Measurements from ENCODE around the gene MCF2L. TPM values are rescaled to one million over a fixed set of nuclear protein-coding genes. Genes with fewer than 3 reads are reported as not detected.

Gene MCF2L
- total RNA-seq, 1 experiment from 2014 or later: 5.9 TPM

- no peaks in the 10 kb centered on the region for H3K79me2 ChIP-seq (ENCODE audit: low read length)
- no peak overlapping the region for H3K4me3 ChIP-seq (ENCODE audit: low read length)
- no peaks in the 10 kb centered on the region for H3K36me3 ChIP-seq (ENCODE audit: low read depth, low read length)
- ATAC-seq (no peak), DNase-seq (no peak)
- no peaks in the 10 kb centered on the region for H3F3A ChIP-seq (ENCODE audit: low read length, unreplicated experiment)
- H3K9me2 ChIP-seq (replicated peaks; ENCODE audit: low read length): no peaks in the 10 kb centered on the region
- POLR2A ChIA-PET (ENCODE audit: unreplicated experiment): no interaction called here
- CTCF ChIA-PET: no interaction called here
- intact Hi-C loops (cut with micrococcal nuclease): no loop called here
- no peaks in the 10 kb centered on the region for H3K9me3 ChIP-seq (ENCODE audit: low read length)
- no peak for TF ChIP-seq EZH2phosphoT487 (IDR thresholded peaks at IDR 0.05; ENCODE audit: borderline replicate concordance, low read length)
- peak; percentile 42; the same call in 1 of the 2 replicates for TF ChIP-seq CTCF (conservative IDR thresholded peaks at IDR 0.05; ENCODE audit: low read depth, low read length)
- H2AFZ ChIP-seq (ENCODE audit: low read length): no peak overlapping the region
- H3K27ac ChIP-seq (ENCODE audit: low read length): no peak overlapping the region
- BruUV-seq (replicated peaks): no TSS peak
- no peak overlapping the region for H3K9ac ChIP-seq (ENCODE audit: low read length)
- no peaks in the 10 kb centered on the region for H3K27me3 ChIP-seq (ENCODE audit: low read length)
- no peaks in the 10 kb centered on the region; the same call in 1 of the 2 replicates for H3K4me1 ChIP-seq (ENCODE audit: insufficient read depth, low read length)
- H3K4me2 ChIP-seq (ENCODE audit: low read length): no peak overlapping the region
- H4K20me1 ChIP-seq (ENCODE audit: low read length): no peaks in the 10 kb centered on the region
These were observed 33.3 kb downstream of the MCF2L start for GRCh38 chr13:113002206-113002912.

DNA sequence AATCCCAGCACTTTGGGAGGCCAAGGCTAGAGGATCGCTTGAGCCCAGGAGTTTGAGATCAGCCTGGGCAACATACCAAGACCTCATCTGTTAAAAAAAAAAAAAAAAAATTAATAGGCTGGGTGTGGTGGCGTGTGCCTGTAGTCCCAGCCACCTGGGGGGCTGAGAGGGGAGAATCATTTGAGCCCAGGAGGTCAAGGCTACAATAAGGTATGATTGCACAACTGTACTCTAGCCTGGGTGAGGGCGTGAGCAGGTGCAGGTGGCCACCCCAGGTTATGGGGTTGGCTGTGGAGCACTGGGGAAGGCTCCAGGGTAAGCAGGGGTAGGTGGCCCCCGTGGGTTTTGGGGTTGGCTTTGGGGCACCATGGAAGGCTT, 33.9 kb downstream of the MCF2L start:
- intact Hi-C loops (cut with micrococcal nuclease): no loop called here
- CTCF ChIA-PET: no interaction called here
- H3K4me2 ChIP-seq (ENCODE audit: low read length): no peak overlapping the region
- no peak for DNase-seq
- no TSS peak for BruUV-seq (replicated peaks)
- H3K4me1 ChIP-seq (ENCODE audit: insufficient read depth, low read length): no peaks in the 10 kb centered on the region; the same call in 1 of the 2 replicates
- H3K9me3 ChIP-seq (ENCODE audit: low read length): no peaks in the 10 kb centered on the region
- H2AFZ ChIP-seq (ENCODE audit: low read length): no peak overlapping the region
- H3K27ac ChIP-seq (ENCODE audit: low read length): no peak overlapping the region
- H4K20me1 ChIP-seq (ENCODE audit: low read length): no peaks in the 10 kb centered on the region
- TF ChIP-seq EZH2phosphoT487 (IDR thresholded peaks at IDR 0.05; ENCODE audit: borderline replicate concordance, low read length): no peak
- no peaks in the 10 kb centered on the region for H3K36me3 ChIP-seq (ENCODE audit: low read depth, low read length)
- no peak overlapping the region for H3K4me3 ChIP-seq (ENCODE audit: low read length)
- POLR2A ChIA-PET (ENCODE audit: unreplicated experiment): no interaction called here
- H3K27me3 ChIP-seq (ENCODE audit: low read length): no peaks in the 10 kb centered on the region
- no peaks in the 10 kb centered on the region for H3F3A ChIP-seq (ENCODE audit: low read length, unreplicated experiment)
- no peaks in the 10 kb centered on the region for H3K9me2 ChIP-seq (replicated peaks; ENCODE audit: low read length)
- H3K79me2 ChIP-seq (ENCODE audit: low read length): no peaks in the 10 kb centered on the region
- ATAC-seq: no peak
- H3K9ac ChIP-seq (ENCODE audit: low read length): no peak overlapping the region

GRCh38 chr13:113004126-113004525, 35.1 kb downstream of the MCF2L start:
- no peak overlapping the region for H3K27ac ChIP-seq (ENCODE audit: low read length)
- BruUV-seq (replicated peaks): no TSS peak
- no peaks in the 10 kb centered on the region for H3F3A ChIP-seq (ENCODE audit: low read length, unreplicated experiment)
- H3K36me3 ChIP-seq (ENCODE audit: low read depth, low read length): no peaks in the 10 kb centered on the region
- H3K9me3 ChIP-seq (ENCODE audit: low read length): no peaks in the 10 kb centered on the region
- TF ChIP-seq CTCF (conservative IDR thresholded peaks at IDR 0.05; ENCODE audit: low read depth, low read length) (no peak), EZH2phosphoT487 (IDR thresholded peaks at IDR 0.05; ENCODE audit: borderline replicate concordance, low read length) (no peak), EZH2 (IDR thresholded peaks at IDR 0.05; ENCODE audit: low read length, unreplicated experiment) (no peak)
- CTCF ChIA-PET: no interaction called here
- no peak overlapping the region for H3K9ac ChIP-seq (ENCODE audit: low read length)
- no peaks in the 10 kb centered on the region for H4K20me1 ChIP-seq (ENCODE audit: low read length)
- no peak overlapping the region for H3K4me2 ChIP-seq (ENCODE audit: low read length)
- POLR2A ChIA-PET (ENCODE audit: unreplicated experiment): no interaction called here
- no peaks in the 10 kb centered on the region for H3K9me2 ChIP-seq (replicated peaks; ENCODE audit: low read length)
- H3K27me3 ChIP-seq (ENCODE audit: low read length): no peaks in the 10 kb centered on the region
- no peaks in the 10 kb centered on the region; the same call in 1 of the 2 replicates for H3K4me1 ChIP-seq (ENCODE audit: insufficient read depth, low read length)
- DNase-seq: no peak
- H3K79me2 ChIP-seq (ENCODE audit: low read length): no peaks in the 10 kb centered on the region
- H2AFZ ChIP-seq (ENCODE audit: low read length): no peak overlapping the region
- no peak overlapping the region for H3K4me3 ChIP-seq (ENCODE audit: low read length)
- intact Hi-C loops (cut with micrococcal nuclease): no loop called here
- ATAC-seq: no peak
